ENCODE results near the gene SAV1.

SAV1 gene

GRCh38 chr14:50605766-50606165, 62.3 kb downstream of the SAV1 start:
- no peak for DNase-seq

- DNase-seq = no peak
Observed at GRCh38 chr14:50603565-50603964, 64.5 kb downstream of the SAV1 start.

- DNase-seq = no peak
Observed at GRCh38 chr14:50602035-50602434, 66.1 kb downstream of the SAV1 start.

- DNase-seq = no peak
Observed at GRCh38 chr14:50601394-50601793, 66.7 kb downstream of the SAV1 start.

- no peak for DNase-seq
Observed at GRCh38 chr14:50600849-50601248, 67.3 kb downstream of the SAV1 start.

- no peak for DNase-seq
Observed at GRCh38 chr14:50599700-50600444, 68.2 kb downstream of the SAV1 start.

- no peak for DNase-seq
Observed at GRCh38 chr14:50598765-50599164, 69.3 kb downstream of the SAV1 start.

- DNase-seq = no peak
Observed at GRCh38 chr14:50594577-50595316, 73.4 kb downstream of the SAV1 start.

GRCh38 chr14:50590464-50590863, 77.6 kb downstream of the SAV1 start:
- no peak for DNase-seq

Data from effector CD8-positive, alpha-beta T cell (primary cell).